C4-2B (cell line): ENCODE results near the gene ABT1.

Source experiments
- H3K27ac ChIP-seq: fragments of 450-650 bp; 2 replicates; pipeline ENCODE4 v1.5.1; 2017
- CTCF ChIP-seq: fragments of 450-650 bp; conservative IDR thresholded peaks from 2 replicates; pipeline ENCODE4 v1.5.1; 2017; ENCODE audit warnings: mild to moderate bottlenecking
- ZFX ChIP-seq: fragments of 450-650 bp; IDR thresholded peaks from 2 replicates; pipeline ENCODE4 v1.6.1; 2017

ABT1 gene

GRCh38 chr6:26593278-26594130 is 3.2 kb upstream of the ABT1 start:
- no peak for TF ChIP-seq ZFX

GRCh38 chr6:26594131-26594498 is 2.6 kb upstream of the ABT1 start:
- TF ChIP-seq ZFX (no peak), CTCF (no peak)
- H3K27ac ChIP-seq, result no peak overlapping the region

More at GRCh38 chr6:26593278-26594130, 3.2 kb upstream of the ABT1 start:
- no peak overlapping the region for H3K27ac ChIP-seq

GRCh38 chr6:26594730-26595632 is 1.8 kb upstream of the ABT1 start:
- H3K27ac ChIP-seq, result peak overlapping the region; percentile 50
- TF ChIP-seq CTCF, result no peak
- TF ChIP-seq ZFX, result no peak

GRCh38 chr6:26595669-26596269 is 984 bp upstream of the ABT1 start:
- H3K27ac ChIP-seq, result peak overlapping the region; percentile 50
- TF ChIP-seq CTCF, result peak; percentile 98
- TF ChIP-seq ZFX, result no peak

- TF ChIP-seq ZFX (no peak), CTCF (no peak)
- peak overlapping the region; percentile 90 for H3K27ac ChIP-seq
Observed at GRCh38 chr6:26597389-26597766, 625 bp downstream of the ABT1 start.

GRCh38 chr6:26597821-26598220 is 1.1 kb downstream of the ABT1 start:
- peak overlapping the region; percentile 90 for H3K27ac ChIP-seq
- TF ChIP-seq CTCF, result no peak
- no peak for TF ChIP-seq ZFX

- no peak overlapping the region for H3K27ac ChIP-seq
- no peak for TF ChIP-seq CTCF
- no peak for TF ChIP-seq ZFX
Observed at GRCh38 chr6:26598267-26598666, 1.5 kb downstream of the ABT1 start.
